ENCODE data around the gene OR4P4.

OR4P4 gene

GRCh38 chr11:55634813-55635212 lies at the start of gene OR4P4:
Gene OR4P4, plus strand, starts transcription at chr11:55635113.
- no peak within 1 kb of the TSS for H3K27ac ChIP-seq (ENCODE audit: low read depth, low read length)

GRCh38 chr11:55607545-55607944 lies 27.4 kb upstream of the OR4P4 start, which contains the start of gene OR4C11:
Gene OR4C11, minus strand, starts transcription at chr11:55607645. Its CDS starts 3,272 bp downstream, at chr11:55604373.
- no peak within 1 kb of the TSS for H3K27ac ChIP-seq (ENCODE audit: low read depth, low read length)
- H3K4me3 ChIP-seq (ENCODE audit: low read depth, low read length), result no peak within 1 kb of the TSS
- H2AFZ ChIP-seq (ENCODE audit: low read length, unreplicated experiment), result no peak within 1 kb of the TSS
- H3K27me3 ChIP-seq (ENCODE audit: insufficient read depth, low read length), result no peaks in the 10 kb centered on the region
- H3K4me1 ChIP-seq (ENCODE audit: control insufficient read depth, insufficient read depth, low read length, unreplicated experiment), result no peaks in the 10 kb centered on the region
- no peaks in the 10 kb centered on the region for H3K36me3 ChIP-seq (ENCODE audit: insufficient read depth, low read length)
- no peaks in the 10 kb centered on the region for H3K79me2 ChIP-seq (ENCODE audit: control insufficient read depth, insufficient read depth, low read length, unreplicated experiment)

More at GRCh38 chr11:55634813-55635212, at the start of gene OR4P4:
- no peaks in the 10 kb centered on the region for H3K27me3 ChIP-seq (ENCODE audit: insufficient read depth, low read length)
- H3K4me3 ChIP-seq (ENCODE audit: low read depth, low read length), result no peak within 1 kb of the TSS
- H2AFZ ChIP-seq (ENCODE audit: low read length, unreplicated experiment), result no peak within 1 kb of the TSS
- H3K79me2 ChIP-seq (ENCODE audit: control insufficient read depth, insufficient read depth, low read length, unreplicated experiment), result no peaks in the 10 kb centered on the region
- no peaks in the 10 kb centered on the region for H3K4me1 ChIP-seq (ENCODE audit: control insufficient read depth, insufficient read depth, low read length, unreplicated experiment)
- no peaks in the 10 kb centered on the region for H3K36me3 ChIP-seq (ENCODE audit: insufficient read depth, low read length)

- no peak overlapping the region for H3K27ac ChIP-seq (ENCODE audit: low read depth, low read length)
- H3K4me1 ChIP-seq (ENCODE audit: control insufficient read depth, insufficient read depth, low read length, unreplicated experiment), result no peaks in the 10 kb centered on the region
- no peak overlapping the region for H2AFZ ChIP-seq (ENCODE audit: low read length, unreplicated experiment)
- H3K36me3 ChIP-seq (ENCODE audit: insufficient read depth, low read length), result no peaks in the 10 kb centered on the region
- no peaks in the 10 kb centered on the region for H3K27me3 ChIP-seq (ENCODE audit: insufficient read depth, low read length)
- no peak overlapping the region for H3K4me3 ChIP-seq (ENCODE audit: low read depth, low read length)
- no peaks in the 10 kb centered on the region for H3K79me2 ChIP-seq (ENCODE audit: control insufficient read depth, insufficient read depth, low read length, unreplicated experiment)
Observed at GRCh38 chr11:55624531-55624930, 10.4 kb upstream of the OR4P4 start.

- H3K27ac ChIP-seq (ENCODE audit: low read depth, low read length), result no peak within 1 kb of the TSS
- H2AFZ ChIP-seq (ENCODE audit: low read length, unreplicated experiment), result no peak within 1 kb of the TSS
- no peaks in the 10 kb centered on the region for H3K4me1 ChIP-seq (ENCODE audit: control insufficient read depth, insufficient read depth, low read length, unreplicated experiment)
- H3K36me3 ChIP-seq (ENCODE audit: insufficient read depth, low read length), result no peaks in the 10 kb centered on the region
- no peaks in the 10 kb centered on the region for H3K79me2 ChIP-seq (ENCODE audit: control insufficient read depth, insufficient read depth, low read length, unreplicated experiment)
- no peaks in the 10 kb centered on the region for H3K27me3 ChIP-seq (ENCODE audit: insufficient read depth, low read length)
- H3K4me3 ChIP-seq (ENCODE audit: low read depth, low read length), result no peak within 1 kb of the TSS
Observed at GRCh38 chr11:55648027-55648426, 13.1 kb downstream of the OR4P4 start, which contains the start of gene OR4S2. Gene OR4S2, plus strand, starts transcription at chr11:55648327. Its CDS starts 2,577 bp downstream, at chr11:55650904.

GRCh38 chr11:55652560-55652959 lies 17.6 kb downstream of the OR4P4 start:
- no peaks in the 10 kb centered on the region for H3K4me1 ChIP-seq (ENCODE audit: control insufficient read depth, insufficient read depth, low read length, unreplicated experiment)
- no peak overlapping the region for H2AFZ ChIP-seq (ENCODE audit: low read length, unreplicated experiment)
- no peak overlapping the region for H3K4me3 ChIP-seq (ENCODE audit: low read depth, low read length)
- H3K79me2 ChIP-seq (ENCODE audit: control insufficient read depth, insufficient read depth, low read length, unreplicated experiment), result no peaks in the 10 kb centered on the region
- H3K27ac ChIP-seq (ENCODE audit: low read depth, low read length), result no peak overlapping the region
- no peaks in the 10 kb centered on the region for H3K36me3 ChIP-seq (ENCODE audit: insufficient read depth, low read length)
- no peaks in the 10 kb centered on the region for H3K27me3 ChIP-seq (ENCODE audit: insufficient read depth, low read length)

GRCh38 chr11:55655096-55655495 lies 20.2 kb downstream of the OR4P4 start:
- H3K79me2 ChIP-seq (ENCODE audit: control insufficient read depth, insufficient read depth, low read length, unreplicated experiment), result no peaks in the 10 kb centered on the region
- H2AFZ ChIP-seq (ENCODE audit: low read length, unreplicated experiment), result no peak overlapping the region
- H3K27ac ChIP-seq (ENCODE audit: low read depth, low read length), result no peak overlapping the region
- no peaks in the 10 kb centered on the region for H3K4me1 ChIP-seq (ENCODE audit: control insufficient read depth, insufficient read depth, low read length, unreplicated experiment)
- no peaks in the 10 kb centered on the region for H3K27me3 ChIP-seq (ENCODE audit: insufficient read depth, low read length)
- no peak overlapping the region for H3K4me3 ChIP-seq (ENCODE audit: low read depth, low read length)
- no peaks in the 10 kb centered on the region for H3K36me3 ChIP-seq (ENCODE audit: insufficient read depth, low read length)

GRCh38 chr11:55658031-55658573 lies 23.2 kb downstream of the OR4P4 start:
- Histone ChIP-seq H3K79me2 (ENCODE audit: control insufficient read depth, insufficient read depth, low read length, unreplicated experiment) (no peaks in the 10 kb centered on the region), H3K27ac (ENCODE audit: low read depth, low read length) (no peak overlapping the region), H2AFZ (ENCODE audit: low read length, unreplicated experiment) (no peak overlapping the region), H3K27me3 (ENCODE audit: insufficient read depth, low read length) (no peaks in the 10 kb centered on the region), H3K4me1 (ENCODE audit: control insufficient read depth, insufficient read depth, low read length, unreplicated experiment) (no peaks in the 10 kb centered on the region), H3K36me3 (ENCODE audit: insufficient read depth, low read length) (no peaks in the 10 kb centered on the region), H3K4me3 (ENCODE audit: low read depth, low read length) (no peak overlapping the region)

- Histone ChIP-seq H3K79me2 (ENCODE audit: control insufficient read depth, insufficient read depth, low read length, unreplicated experiment) (no peaks in the 10 kb centered on the region), H3K27me3 (ENCODE audit: insufficient read depth, low read length) (no peaks in the 10 kb centered on the region), H3K36me3 (ENCODE audit: insufficient read depth, low read length) (no peaks in the 10 kb centered on the region), H3K27ac (ENCODE audit: low read depth, low read length) (no peak overlapping the region), H3K4me3 (ENCODE audit: low read depth, low read length) (no peak overlapping the region), H3K4me1 (ENCODE audit: control insufficient read depth, insufficient read depth, low read length, unreplicated experiment) (no peaks in the 10 kb centered on the region), H2AFZ (ENCODE audit: low read length, unreplicated experiment) (no peak overlapping the region)
Observed at GRCh38 chr11:55658608-55659007, 23.7 kb downstream of the OR4P4 start.

GRCh38 chr11:55661901-55662300 lies 27.0 kb downstream of the OR4P4 start, which contains the start of gene OR4C6:
Gene OR4C6, plus strand, starts transcription at chr11:55662201. Its CDS starts 2,966 bp downstream, at chr11:55665167.
- H3K4me3 ChIP-seq (ENCODE audit: low read depth, low read length), result no peak within 1 kb of the TSS
- H3K27ac ChIP-seq (ENCODE audit: low read depth, low read length), result no peak within 1 kb of the TSS
- H3K79me2 ChIP-seq (ENCODE audit: control insufficient read depth, insufficient read depth, low read length, unreplicated experiment), result no peaks in the 10 kb centered on the region
- H3K27me3 ChIP-seq (ENCODE audit: insufficient read depth, low read length), result no peaks in the 10 kb centered on the region
- no peaks in the 10 kb centered on the region for H3K36me3 ChIP-seq (ENCODE audit: insufficient read depth, low read length)
- H3K4me1 ChIP-seq (ENCODE audit: control insufficient read depth, insufficient read depth, low read length, unreplicated experiment), result no peaks in the 10 kb centered on the region
- no peak within 1 kb of the TSS for H2AFZ ChIP-seq (ENCODE audit: low read length, unreplicated experiment)

GRCh38 chr11:55669376-55669775 lies 34.5 kb downstream of the OR4P4 start:
- Histone ChIP-seq H3K79me2 (ENCODE audit: control insufficient read depth, insufficient read depth, low read length, unreplicated experiment) (no peaks in the 10 kb centered on the region), H3K27ac (ENCODE audit: low read depth, low read length) (no peak overlapping the region), H2AFZ (ENCODE audit: low read length, unreplicated experiment) (no peak overlapping the region), H3K4me3 (ENCODE audit: low read depth, low read length) (no peak overlapping the region), H3K36me3 (ENCODE audit: insufficient read depth, low read length) (no peaks in the 10 kb centered on the region), H3K4me1 (ENCODE audit: control insufficient read depth, insufficient read depth, low read length, unreplicated experiment) (no peaks in the 10 kb centered on the region), H3K27me3 (ENCODE audit: insufficient read depth, low read length) (no peaks in the 10 kb centered on the region)

GRCh38 chr11:55673860-55674259 lies 38.9 kb downstream of the OR4P4 start:
- Histone ChIP-seq H3K36me3 (ENCODE audit: insufficient read depth, low read length) (no peaks in the 10 kb centered on the region), H3K27me3 (ENCODE audit: insufficient read depth, low read length) (no peaks in the 10 kb centered on the region)

More at GRCh38 chr11:55673860-55674259, 38.9 kb downstream of the OR4P4 start:
- no peaks in the 10 kb centered on the region for H3K4me1 ChIP-seq (ENCODE audit: control insufficient read depth, insufficient read depth, low read length, unreplicated experiment)
- H3K27ac ChIP-seq (ENCODE audit: low read depth, low read length), result no peak overlapping the region
- no peaks in the 10 kb centered on the region for H3K79me2 ChIP-seq (ENCODE audit: control insufficient read depth, insufficient read depth, low read length, unreplicated experiment)
- H2AFZ ChIP-seq (ENCODE audit: low read length, unreplicated experiment), result no peak overlapping the region
- H3K4me3 ChIP-seq (ENCODE audit: low read depth, low read length), result no peak overlapping the region

All from ACC112 (cell line).